Measurements from ENCODE around the gene CROCC2.

DNA sequence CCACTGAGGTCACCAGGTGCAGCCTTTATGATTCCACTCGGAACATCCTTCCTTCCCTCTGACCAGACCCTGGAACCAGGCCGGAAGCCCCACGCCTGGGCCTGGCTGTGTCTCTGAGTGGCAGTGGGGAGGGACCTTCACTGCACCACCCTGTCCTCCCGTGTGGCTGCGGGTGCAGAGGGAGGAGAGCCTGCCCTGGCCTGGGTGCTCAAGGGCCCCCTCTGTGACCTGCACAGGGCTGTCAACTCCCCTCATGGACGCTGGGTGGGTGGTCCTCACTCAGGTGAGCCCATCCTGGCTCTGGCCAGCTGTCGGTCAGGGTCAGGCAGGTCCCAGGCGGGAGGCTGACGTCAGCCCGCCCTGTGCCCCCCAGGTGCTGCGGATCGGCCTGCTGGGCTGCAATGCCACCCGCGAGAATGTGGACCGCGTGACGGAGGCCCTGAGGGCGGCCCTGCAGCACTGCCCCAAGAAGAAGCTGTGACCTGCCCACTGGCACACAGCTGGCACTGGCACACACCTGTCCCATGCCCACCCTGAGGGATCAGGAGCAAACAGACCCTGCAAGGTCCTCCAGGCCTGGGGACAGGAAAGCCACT lies 27.7 kb upstream of the CROCC2 start:
- TF ChIP-seq ATM (IDR thresholded peaks at IDR 0.05; ENCODE audit: borderline replicate concordance) (no peak), ZNF615 (CRISPR knock-in tag; IDR thresholded peaks at IDR 0.05; ENCODE audit: borderline replicate concordance) (no peak), ZBTB20 (CRISPR knock-in tag; IDR thresholded peaks at IDR 0.05; ENCODE audit: borderline replicate concordance, low read depth) (no peak), RCOR2 (CRISPR knock-in tag; IDR thresholded peaks at IDR 0.05) (no peak), JUNB (CRISPR knock-in tag; IDR thresholded peaks at IDR 0.05; ENCODE audit: borderline replicate concordance) (no peak)
- TF ChIP-seq, protein P1, sequence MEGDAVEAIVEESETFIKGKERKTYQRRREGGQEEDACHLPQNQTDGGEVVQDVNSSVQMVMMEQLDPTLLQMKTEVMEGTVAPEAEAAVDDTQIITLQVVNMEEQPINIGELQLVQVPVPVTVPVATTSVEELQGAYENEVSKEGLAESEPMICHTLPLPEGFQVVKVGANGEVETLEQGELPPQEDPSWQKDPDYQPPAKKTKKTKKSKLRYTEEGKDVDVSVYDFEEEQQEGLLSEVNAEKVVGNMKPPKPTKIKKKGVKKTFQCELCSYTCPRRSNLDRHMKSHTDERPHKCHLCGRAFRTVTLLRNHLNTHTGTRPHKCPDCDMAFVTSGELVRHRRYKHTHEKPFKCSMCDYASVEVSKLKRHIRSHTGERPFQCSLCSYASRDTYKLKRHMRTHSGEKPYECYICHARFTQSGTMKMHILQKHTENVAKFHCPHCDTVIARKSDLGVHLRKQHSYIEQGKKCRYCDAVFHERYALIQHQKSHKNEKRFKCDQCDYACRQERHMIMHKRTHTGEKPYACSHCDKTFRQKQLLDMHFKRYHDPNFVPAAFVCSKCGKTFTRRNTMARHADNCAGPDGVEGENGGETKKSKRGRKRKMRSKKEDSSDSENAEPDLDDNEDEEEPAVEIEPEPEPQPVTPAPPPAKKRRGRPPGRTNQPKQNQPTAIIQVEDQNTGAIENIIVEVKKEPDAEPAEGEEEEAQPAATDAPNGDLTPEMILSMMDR (CRISPR knock-in tag; IDR thresholded peaks at IDR 0.05): no peak
- TF ChIP-seq, protein P2, sequence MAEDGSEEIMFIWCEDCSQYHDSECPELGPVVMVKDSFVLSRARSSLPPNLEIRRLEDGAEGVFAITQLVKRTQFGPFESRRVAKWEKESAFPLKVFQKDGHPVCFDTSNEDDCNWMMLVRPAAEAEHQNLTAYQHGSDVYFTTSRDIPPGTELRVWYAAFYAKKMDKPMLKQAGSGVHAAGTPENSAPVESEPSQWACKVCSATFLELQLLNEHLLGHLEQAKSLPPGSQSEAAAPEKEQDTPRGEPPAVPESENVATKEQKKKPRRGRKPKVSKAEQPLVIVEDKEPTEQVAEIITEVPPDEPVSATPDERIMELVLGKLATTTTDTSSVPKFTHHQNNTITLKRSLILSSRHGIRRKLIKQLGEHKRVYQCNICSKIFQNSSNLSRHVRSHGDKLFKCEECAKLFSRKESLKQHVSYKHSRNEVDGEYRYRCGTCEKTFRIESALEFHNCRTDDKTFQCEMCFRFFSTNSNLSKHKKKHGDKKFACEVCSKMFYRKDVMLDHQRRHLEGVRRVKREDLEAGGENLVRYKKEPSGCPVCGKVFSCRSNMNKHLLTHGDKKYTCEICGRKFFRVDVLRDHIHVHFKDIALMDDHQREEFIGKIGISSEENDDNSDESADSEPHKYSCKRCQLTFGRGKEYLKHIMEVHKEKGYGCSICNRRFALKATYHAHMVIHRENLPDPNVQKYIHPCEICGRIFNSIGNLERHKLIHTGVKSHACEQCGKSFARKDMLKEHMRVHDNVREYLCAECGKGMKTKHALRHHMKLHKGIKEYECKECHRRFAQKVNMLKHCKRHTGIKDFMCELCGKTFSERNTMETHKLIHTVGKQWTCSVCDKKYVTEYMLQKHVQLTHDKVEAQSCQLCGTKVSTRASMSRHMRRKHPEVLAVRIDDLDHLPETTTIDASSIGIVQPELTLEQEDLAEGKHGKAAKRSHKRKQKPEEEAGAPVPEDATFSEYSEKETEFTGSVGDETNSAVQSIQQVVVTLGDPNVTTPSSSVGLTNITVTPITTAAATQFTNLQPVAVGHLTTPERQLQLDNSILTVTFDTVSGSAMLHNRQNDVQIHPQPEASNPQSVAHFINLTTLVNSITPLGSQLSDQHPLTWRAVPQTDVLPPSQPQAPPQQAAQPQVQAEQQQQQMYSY (CRISPR knock-in tag; IDR thresholded peaks at IDR 0.05): no peak
- TF ChIP-seq, protein P3, sequence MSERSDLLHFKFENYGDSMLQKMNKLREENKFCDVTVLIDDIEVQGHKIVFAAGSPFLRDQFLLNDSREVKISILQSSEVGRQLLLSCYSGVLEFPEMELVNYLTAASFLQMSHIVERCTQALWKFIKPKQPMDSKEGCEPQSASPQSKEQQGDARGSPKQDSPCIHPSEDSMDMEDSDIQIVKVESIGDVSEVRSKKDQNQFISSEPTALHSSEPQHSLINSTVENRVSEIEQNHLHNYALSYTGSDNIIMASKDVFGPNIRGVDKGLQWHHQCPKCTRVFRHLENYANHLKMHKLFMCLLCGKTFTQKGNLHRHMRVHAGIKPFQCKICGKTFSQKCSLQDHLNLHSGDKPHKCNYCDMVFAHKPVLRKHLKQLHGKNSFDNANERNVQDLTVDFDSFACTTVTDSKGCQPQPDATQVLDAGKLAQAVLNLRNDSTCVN (CRISPR knock-in tag; IDR thresholded peaks at IDR 0.05; ENCODE audit: borderline replicate concordance): no peak

Measured in HepG2 (cell line).